ENCODE results near the gene ERCC6L2.

Gene ERCC6L2

DNA sequence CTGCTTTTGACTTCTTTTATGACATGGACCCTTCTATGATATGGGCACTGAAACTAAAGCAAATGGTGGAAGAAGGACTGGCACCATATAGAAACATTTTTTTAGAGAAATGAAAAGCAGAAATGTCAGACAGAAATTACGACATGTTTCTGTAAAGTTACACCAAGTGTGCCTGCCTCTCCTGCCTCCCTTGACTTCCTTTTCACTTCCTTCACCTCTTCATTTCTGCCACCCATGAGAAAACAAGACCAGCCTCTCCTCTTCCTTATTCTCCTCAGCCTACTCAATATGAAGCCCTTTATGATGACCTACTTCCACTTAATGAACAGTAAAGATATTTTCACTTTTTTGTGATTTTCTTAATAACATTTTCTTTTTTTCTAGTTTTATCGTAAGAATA lies 44.5 kb downstream of the ERCC6L2 start:
- no peak for DNase-seq (ENCODE audit: low read depth, low spot score)

DNA sequence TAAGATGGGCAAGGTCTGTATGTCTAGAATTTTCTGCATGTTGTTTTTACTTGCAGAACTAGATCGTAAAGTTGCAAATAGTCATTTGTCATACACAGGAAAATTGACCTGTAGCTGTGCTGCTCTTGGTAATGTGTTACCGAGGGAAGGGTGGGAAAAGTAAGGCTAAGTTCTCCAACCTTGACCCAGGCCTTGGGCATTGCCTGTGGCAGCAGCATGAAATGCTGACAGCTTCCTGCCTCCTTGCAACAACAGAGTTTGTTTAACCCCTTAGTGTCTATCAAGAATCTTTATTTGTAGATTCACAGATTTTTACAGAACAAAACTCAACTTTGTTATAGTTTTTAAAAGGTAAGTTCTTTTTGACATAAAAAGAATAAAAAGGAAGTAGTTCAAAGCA lies 48.3 kb downstream of the ERCC6L2 start:
- DNase-seq (ENCODE audit: low read depth, low spot score): no peak

DNA sequence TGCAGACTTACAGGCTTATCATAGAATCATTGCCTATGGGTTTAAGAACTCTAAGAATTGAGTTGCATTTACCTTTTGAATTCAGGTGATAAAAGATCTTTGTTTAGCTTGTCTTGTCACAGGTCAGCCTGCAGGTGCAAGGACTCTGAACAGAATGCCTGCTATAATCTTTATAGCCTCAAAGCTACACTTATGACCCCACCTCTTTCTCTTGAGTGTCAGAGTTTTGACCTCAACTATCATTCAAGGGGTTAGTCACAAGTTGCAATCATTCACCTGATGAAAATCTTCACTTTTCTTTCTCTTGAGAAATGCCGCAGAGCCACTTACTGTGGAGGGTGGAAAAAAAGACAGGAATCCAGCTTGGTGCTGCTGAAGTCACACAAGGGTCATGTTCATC lies 49.5 kb downstream of the ERCC6L2 start:
- no peak for DNase-seq (ENCODE audit: low read depth, low spot score)

DNA sequence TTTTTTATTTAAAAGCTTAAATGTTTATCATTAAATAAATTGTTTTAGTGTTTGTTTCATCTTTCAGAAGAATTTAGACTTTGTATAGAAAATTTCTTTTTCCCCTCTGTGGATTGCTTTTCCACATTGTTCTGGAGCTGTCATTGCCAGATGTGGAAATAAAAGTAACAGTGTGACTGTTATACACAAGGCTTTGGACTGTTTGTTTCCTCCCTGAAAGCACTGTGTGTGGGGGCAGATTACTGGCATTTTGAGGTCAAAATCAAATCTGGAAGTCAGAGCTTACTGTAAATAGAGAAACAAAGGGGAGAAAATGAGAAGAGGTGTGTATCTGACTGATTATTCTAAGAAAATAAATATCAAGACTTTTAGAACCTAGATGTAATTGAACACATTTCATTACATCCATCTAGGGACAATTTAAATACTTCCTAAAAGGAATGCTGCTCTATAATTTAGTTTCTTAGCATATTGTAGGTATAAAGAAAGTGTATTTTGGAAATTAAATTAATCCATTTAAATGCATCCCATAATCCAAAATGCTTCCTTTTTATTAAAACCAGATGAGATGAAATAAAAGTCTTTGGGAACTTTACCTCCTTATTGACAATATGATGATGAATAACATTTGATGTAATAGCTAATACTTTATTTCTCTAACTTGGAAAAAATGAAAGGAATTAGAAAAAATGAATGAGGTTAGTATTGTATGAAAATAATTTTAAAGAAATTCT lies 51.9 kb downstream of the ERCC6L2 start:
- DNase-seq (ENCODE audit: low read depth, low spot score): no peak

DNA sequence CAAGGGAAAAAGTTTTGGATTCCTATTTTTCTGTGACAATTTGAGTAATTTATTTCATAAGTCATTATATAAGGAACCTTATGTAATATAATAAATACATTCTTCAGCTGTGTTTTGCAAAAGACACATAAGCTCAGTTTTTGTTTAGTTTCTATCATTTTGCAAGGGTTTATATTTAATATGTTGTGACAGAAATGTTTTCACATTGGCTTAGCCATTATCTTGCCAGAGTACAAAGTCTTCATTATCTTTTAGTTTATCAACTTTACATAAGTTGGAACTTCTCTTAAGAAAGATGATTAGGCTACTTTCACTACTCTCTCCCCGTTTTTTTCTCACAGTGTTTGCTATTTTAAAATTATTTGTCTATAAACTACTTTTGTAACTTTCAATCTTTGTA lies 54.8 kb downstream of the ERCC6L2 start:
- no peak for DNase-seq (ENCODE audit: low read depth, low spot score)

DNA sequence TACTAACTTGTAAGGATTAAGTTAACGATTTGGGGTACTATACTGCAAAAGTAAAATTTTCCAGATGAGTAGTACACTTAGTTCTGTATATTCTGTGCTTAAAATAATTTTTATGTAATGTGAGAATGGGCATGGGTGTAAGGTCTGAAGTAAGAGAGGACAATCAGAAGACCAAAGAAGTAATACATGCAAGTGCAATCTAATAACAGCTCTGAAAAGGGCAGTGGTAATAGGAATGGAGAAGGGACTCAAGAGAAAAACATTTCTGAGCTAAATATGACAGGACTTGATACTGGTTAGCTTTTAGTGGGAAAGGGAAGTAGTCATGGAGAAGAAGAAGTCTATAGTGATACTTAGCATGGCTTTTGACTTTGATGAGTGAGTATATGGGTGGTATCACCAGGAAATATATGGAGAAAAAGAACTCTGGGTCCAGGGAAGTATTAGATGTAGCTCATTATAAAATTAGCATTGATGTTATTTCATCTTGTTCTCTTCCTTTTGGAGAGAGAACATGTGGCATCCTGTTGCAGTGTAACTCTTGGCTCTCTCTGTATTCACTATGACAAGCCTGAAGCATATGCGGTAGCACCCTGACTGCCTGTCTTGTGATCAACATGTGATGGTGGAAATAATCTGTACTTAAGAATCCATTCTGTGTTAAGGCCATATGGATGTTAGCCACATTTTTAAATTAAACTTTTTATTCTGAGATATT lies 60.5 kb downstream of the ERCC6L2 start:
- DNase-seq (ENCODE audit: low read depth, low spot score): no peak

DNA sequence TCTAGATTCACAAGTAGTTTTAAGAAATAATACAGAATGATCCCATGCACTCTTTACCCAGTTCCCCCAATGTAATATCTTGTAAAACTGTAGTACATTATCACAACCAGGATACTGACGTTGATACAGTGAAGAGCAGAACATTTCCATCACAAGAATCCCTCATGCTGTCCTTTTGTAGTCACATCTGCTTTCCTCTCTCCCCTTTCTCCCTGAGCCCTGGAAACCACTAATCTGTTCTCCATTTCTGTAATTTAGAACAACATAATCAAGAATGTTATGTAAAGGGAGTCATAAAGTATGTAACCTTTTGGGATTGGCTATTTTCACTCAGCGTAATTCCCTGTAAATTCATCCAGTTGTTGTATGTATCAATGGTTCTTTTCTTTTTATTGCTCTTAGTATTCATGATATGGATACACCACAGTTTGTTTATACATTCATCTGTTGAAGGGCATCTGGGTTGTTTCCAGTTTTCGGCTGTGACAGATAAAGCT lies 61.1 kb downstream of the ERCC6L2 start:
- no peak for DNase-seq (ENCODE audit: low read depth, low spot score)

DNA sequence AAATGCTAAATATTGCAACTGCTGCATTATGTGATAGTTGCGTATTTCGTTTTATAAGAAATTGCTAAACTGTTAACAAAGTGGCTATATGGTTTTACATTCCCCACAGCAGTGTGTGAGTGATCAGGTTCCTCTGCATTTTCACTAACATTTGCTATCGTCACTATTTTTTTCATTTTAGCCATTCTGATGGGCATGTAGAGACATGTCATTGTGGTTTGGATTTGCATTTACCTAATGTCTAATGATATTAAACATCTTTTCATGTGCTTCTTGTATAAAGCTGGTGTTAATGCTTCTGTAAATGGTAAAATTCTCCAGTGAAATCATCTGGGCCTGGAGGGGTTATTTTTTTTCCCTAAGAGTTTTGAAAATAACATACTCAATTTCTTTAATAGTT lies 61.6 kb downstream of the ERCC6L2 start:
- DNase-seq (ENCODE audit: low read depth, low spot score): no peak

DNA sequence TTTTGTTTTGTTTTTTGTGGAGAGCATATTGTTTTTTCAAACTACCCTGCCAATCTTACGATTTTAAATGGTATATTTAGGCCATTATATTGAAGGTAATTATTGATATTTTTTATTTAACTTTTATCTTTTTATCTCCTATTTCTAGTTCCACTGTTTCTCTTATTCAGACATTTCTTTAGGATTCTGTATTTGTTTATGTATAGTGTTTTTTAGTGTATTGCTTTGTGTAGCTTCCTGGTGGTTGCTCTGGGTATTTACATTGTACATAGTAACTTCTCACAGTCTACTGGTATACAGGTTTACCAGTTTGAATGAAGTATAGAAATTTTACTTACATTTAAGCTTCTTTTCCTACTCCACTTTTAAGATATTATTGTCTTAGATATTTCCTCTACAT lies 63.2 kb downstream of the ERCC6L2 start:
- DNase-seq (ENCODE audit: low read depth, low spot score): no peak

DNA sequence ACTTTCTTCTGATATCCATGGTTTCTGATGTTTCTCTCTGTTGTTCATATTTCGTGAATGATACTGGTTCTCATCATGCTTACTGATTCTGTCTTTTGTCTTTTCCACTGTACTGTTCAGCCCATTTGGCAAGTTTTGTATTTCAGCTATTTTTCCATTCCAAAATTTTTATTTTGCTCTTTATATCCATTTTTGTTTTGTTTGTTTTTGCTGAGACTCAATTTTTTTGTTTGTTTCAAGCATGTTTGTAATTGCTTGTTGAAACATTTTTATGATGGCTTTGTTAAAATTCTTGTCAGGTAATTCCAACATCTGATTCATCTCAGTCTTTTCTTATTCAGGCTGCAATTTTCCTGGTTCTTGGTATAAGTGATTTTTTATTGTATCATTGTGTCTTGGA lies 64.0 kb downstream of the ERCC6L2 start:
- DNase-seq (ENCODE audit: low read depth, low spot score): no peak

DNA sequence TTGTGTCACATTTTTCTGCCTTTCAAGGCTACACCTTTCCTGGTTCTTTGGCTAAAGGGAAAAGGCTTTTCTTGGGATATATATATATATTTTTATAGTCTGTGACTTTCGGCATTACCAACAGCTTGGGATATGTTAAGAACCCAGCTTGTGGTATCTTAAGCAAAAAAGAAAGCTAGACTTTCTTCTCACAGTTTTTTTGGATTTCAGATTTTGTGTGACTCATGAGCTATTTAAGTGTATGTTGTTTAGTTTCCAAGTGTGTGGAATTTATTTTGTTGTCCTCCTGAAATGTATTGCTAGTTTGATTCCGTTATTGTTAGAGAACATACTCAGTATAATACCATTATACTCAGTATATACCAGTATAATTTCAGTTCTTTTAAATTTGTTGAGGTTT lies 64.8 kb downstream of the ERCC6L2 start:
- no peak for DNase-seq (ENCODE audit: low read depth, low spot score)

DNA sequence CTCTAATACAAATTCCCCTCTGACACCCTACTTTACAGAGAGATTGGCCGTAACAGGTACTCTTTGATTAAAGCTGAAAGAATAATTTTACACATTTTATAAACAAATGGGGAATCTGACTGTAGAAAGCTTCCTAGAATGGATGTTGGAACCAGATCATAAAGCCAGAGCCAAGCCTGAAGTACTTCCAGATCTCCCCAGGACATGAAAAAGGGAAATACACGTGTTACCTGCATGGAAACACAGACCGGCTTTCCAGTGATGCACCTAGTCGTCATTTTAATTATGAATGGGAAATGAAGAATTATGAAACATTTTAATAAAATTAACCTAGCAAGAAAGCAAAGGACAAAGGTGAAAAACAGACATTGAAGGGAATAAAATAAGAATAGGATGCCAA lies 66.5 kb downstream of the ERCC6L2 start:
- no peak for DNase-seq (ENCODE audit: low read depth, low spot score)

DNA sequence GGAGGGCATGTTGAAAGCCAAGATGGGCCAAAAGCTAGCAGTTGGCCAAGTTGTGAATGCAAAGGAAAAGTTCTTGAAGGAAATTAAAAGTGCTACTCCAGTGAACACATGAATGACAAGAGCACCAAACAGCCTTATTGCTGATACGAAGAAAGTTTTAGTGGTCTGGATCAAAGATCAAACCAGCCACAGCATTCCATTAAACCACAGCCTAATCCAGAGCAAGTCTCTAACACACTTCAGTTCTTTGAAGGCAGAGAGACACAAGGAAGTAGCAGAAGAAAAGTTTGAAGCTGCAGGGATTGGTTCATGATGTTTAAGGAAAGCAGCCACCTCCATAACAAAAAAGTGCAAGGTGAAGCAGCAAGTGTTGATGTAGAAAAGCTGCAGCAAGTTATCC lies 71.6 kb downstream of the ERCC6L2 start:
- no peak for DNase-seq (ENCODE audit: low read depth, low spot score)

DNA sequence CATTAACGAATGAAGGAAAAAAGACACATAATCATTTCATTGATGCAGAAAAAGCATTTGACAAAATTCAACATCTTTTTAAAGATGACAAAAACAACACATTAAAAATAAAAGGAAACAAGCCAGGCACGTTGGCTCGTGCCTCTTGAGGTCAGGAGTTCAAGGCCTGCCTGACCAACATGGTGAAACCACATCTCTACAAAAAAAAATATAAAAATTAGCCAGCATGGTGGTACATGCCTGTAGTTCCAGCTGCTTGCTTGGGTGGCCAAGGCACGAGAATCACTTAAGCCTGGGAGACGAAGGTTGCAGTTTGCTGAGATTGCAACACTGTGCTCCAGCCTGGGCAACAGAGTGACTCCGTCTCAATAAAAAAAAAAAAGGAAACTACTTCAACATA lies 77.0 kb downstream of the ERCC6L2 start:
- no peak for DNase-seq (ENCODE audit: low read depth, low spot score)

DNA sequence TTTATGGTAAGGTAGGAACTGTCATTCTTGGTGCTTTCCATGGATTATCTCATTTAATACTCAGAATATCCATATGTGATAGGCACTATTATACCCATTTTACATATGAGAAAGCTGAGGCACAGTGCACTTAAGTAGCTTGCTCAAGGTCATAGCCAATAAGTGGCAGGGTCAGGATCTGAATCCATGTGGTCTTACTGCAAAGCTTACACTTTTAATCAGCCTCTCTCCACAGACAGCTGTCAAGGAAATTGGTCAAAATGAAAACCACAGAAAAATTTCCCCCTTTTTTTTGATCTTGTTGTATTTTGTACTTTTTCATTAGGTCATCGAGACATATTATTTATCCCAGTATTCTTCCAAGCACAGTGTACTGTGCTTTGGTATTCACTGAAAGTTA lies 78.5 kb downstream of the ERCC6L2 start:
- no peak for DNase-seq (ENCODE audit: low read depth, low spot score)

DNA sequence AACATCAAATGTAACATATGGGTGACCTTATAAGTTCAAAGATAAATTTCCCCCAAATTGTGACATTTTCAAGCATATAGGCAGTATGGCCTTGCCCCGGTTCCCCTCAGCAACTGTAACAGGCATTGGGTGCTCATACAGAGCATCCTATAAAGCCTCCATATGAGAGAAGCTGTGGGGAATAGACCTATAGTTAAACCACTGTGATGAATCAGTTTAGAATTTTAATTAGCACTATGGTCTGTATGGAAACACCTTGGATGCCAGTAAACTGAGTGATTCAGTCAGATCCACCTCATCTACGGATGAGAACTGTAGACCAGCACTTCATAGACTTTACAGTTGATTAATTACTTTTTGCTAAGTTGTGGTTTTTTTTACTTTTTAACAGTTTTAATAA lies 79.4 kb downstream of the ERCC6L2 start:
- DNase-seq (ENCODE audit: low read depth, low spot score): no peak

DNA sequence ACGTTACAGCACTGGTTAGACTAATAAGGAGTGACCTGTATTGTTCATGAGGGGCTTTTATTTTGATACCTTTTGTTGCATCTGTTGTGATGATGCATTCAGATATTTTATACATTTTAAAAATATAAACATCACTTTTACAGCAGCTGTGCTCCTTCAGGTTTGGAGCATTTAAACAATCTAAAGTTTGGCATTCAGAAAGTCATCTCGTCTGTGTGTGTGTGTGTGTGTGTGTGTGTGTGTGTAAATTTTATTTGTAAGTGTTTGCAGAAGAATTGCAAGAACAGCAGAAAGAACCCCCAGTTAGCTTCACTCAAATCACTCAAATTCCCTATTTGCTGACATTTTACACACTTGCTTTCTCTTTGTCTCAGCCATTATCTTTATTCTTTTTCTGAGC lies 87.4 kb downstream of the ERCC6L2 start:
- no peak for DNase-seq (ENCODE audit: low read depth, low spot score)

DNA sequence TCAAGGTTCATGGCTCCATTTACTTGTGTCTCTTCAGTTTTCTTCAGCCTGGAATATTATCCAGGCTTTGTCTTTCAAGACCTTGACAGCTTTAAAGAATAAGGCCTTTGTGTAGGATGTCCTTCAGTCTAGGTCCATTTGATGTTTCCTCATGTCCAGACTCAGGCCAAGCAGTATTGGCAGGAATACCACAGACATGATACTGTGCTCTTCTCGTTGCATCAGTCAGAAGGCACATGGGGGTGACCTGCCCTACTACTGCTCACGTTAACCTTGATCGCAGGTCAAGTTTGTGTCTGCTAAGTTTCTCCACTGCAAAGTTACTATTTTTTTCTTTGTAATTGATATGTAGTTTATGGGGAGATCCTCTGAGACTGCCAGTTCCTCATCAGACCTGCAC lies 88.2 kb downstream of the ERCC6L2 start:
- DNase-seq (ENCODE audit: low read depth, low spot score): no peak

DNA sequence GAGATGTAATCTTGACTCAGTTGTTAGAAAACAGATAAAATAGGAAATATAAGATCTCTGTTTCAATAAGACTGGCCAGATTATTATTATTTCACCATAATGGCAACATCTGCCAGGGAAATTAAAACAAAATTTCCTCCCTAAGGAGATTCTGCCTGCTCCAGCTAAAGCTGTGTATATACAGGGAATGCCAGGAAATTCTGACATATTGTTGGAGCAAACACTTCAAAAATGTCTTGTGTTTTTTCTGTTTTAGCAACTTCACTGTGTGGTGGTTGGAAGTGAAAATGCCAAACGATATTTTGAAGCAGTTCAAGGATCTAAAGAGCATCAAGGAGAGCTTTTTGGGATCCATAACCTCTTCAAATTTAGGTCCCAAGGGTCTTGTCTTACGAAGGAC lies 90.8 kb downstream of the ERCC6L2 start:
- DNase-seq (ENCODE audit: low read depth, low spot score): no peak

DNA sequence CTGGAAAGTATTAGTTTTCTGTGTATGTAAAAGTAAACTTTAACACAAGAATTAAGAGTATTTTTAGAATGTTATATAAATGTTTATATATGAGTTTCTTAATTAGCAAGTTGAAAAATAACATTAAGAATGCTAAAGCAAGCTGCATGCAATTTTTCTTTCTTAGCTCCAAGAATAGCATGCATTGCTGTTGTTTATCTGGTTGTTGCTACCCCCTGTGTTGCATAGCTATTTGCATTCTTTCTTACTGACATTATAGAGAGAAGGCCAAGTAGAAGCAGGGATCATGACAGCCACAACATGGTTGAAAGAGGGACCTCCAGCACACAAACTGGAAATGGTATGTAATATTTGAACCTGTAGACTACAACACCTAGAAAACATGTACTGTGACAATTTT lies 94.8 kb downstream of the ERCC6L2 start:
- no peak for DNase-seq (ENCODE audit: low read depth, low spot score)

DNA sequence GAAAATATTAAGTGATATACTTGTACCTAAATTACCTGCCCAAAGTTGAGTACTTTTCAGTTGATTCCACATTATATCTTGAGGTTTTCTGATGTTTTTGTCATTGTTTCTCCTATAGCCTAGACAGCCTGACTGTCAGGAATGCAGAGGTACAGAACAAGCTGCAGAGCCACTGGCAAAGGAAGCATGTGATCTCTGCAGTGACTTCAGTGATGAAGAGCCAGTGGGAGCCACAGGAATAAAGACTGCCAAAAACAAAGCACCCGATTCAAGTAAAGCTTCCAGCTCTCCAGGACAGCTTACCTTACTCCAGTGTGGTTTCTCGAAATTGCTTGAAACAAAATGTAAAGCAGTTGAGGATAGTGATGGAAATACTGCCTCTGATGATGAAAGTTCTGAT lies 96.3 kb downstream of the ERCC6L2 start:
- DNase-seq (ENCODE audit: low read depth, low spot score): no peak

DNA sequence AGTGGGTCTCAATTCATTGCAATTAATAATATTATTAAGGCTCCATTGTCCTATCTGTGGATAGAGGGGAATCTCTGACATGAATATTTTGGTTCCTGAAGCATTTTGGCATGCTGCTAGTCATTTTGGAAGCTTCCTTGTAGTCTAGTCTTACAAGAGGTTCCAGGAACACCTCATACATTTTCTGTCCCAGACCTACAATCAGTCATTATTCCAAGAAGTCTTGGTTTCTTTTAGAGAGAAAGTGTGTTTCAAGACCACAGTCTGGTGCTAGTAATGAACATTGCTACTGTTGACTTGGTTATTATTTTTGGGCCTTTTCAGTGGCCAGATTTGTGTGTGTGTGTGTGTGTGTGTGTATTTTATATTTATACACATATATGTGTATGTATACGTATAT lies 98.9 kb downstream of the ERCC6L2 start:
- DNase-seq (ENCODE audit: low read depth, low spot score): no peak

DNA sequence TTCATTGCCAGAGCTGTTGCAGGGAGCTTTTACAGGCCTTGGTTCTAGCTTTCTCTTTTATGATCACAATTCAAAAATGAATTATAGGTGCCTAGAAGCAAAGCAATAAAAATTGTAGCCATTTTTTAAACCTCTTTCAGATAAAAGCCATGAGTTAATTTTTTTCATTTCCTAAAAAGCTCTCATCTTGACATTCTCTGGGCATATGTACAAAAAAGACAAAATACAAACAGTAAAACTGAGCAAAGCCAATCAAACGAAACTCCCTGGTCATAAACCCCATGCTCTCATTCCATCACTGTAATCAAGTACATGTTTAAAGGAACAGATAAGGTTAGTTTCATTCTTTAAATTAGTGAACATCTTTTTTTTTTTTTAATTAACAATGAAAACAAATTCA lies 101.9 kb downstream of the ERCC6L2 start:
- no peak for DNase-seq (ENCODE audit: low read depth, low spot score)
